Colonic mucosa (tissue), 4 donors: Measurements from ENCODE around the gene CYP3A4. TPM values are rescaled to one million over a fixed set of nuclear protein-coding genes. Genes with fewer than 3 reads are reported as not detected.
"Not testable (repeated sequence)": the region's sequence is repeated elsewhere in the genome, so short reads cannot be mapped to it uniquely, and the experiment has no call there.

ENCODE experiments used
- DNase-seq: peaks from one replicate; pipeline ENCODE4 v3.0.0-alpha.2; 2020
- H3K27ac ChIP-seq: fragments of 200-600 bp; one replicate; pipeline ENCODE4 v1.8.0; 2021
- H3K27me3 ChIP-seq: fragments of 200-600 bp; one replicate; pipeline ENCODE4 v1.8.0; 2021
- H3K36me3 ChIP-seq: fragments of 200-600 bp; one replicate; pipeline ENCODE4 v1.8.0; 2021
- H3K4me1 ChIP-seq: fragments of 200-600 bp; one replicate; pipeline ENCODE4 v1.8.0; 2021; ENCODE audit warnings: mild to moderate bottlenecking
- H3K4me3 ChIP-seq: fragments of 200-600 bp; one replicate; pipeline ENCODE4 v1.8.0; 2021
- H3K9ac ChIP-seq, 2 donors: one replicate each; pipeline ENCODE4 v1.7.0; 2013; ENCODE audit warnings: control low read depth in 2 of 2, low read depth in 2 of 2, low read length in 2 of 2
- H3K9me3 ChIP-seq: fragments of 200-600 bp; one replicate; pipeline ENCODE4 v1.8.0; 2021
- CTCF ChIP-seq: fragments of 200-600 bp; IDR thresholded peaks from one replicate; pipeline ENCODE4 v1.8.0; 2022; ENCODE audit warnings: antibody characterized with exemption, mild to moderate bottlenecking
- intact Hi-C: fragments of 100-400 bp; cut with DNase I; formaldehyde crosslinking; loops from one replicate; pipeline ENCODE4 v1.14.1; 2022
- total RNA-seq, 2 donors: library from RNA; stranded (reverse); fragmentation: NEBNext Ultra II Directional in 1 of 2; extraction: Animal tissue kit (Norgen Biotek cat#: 25700) in 1 of 2; gene quantifications; one replicate each; pipeline ENCODE4 v1.2.1, GENCODE V29; 2021
- donor health status: healthy.
- donor health status: DM: no; HTN: no; CAD: no.
- donor health status: DM: no; HTN: no; CAD: no.

Gene CYP3A4
- total RNA-seq, 2 donors from 2014 or later, result 0.67 to 1.4 TPM

DNA sequence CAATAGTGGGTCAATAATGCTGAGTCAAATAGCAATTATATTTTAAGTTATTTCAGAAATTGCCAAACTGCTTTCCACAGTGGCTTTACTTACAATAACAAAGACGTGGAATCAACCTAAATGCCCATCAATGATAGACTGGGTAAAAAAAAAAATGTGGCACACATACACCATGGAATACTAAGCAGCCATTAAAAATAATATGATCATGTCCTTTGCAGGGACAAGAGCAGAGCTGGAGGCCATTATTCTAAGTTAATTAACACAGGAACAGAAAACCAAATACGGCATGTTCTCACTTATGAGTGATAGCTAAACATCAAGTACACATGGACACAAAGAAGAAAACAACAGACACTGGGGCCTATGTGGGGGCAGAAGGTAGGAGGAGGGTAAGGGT is 15.0 kb upstream of the CYP3A4 start:
- intact Hi-C loops, result loop anchor here (10.0 kb wide), 1 partner anchor 114 kb away; no protein-coding TSS in a partner anchor
- Histone ChIP-seq H3K36me3 (no peaks in the 10 kb centered on the region), H3K4me3 (no peak overlapping the region), H3K4me1 (no peaks in the 10 kb centered on the region), H3K27ac (no peak overlapping the region), H3K9me3 (no peaks in the 10 kb centered on the region), H3K9ac (no peak overlapping the region), H3K27me3 (no peaks in the 10 kb centered on the region)
- no peak for DNase-seq
- no peak for TF ChIP-seq CTCF

DNA sequence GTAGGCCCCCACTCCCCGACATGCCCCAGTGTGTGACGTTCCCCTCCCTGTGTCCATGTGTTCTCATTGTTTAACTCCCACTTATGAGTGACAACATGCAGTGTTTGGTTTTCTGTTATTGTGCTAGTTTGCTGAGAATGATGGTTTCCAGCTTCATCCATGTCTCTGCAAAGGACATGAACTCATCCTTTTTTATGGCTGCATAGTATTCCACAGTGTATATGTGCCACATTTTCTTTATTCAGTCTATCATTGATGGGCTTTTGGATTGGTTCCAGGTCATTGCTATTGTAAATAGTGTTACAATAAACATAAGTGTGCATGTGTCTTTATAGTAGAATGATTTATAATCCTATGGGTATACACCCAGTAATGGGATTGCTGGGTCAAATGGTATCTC is 11.9 kb upstream of the CYP3A4 start:
- not testable (repeated sequence) for DNase-seq

DNA sequence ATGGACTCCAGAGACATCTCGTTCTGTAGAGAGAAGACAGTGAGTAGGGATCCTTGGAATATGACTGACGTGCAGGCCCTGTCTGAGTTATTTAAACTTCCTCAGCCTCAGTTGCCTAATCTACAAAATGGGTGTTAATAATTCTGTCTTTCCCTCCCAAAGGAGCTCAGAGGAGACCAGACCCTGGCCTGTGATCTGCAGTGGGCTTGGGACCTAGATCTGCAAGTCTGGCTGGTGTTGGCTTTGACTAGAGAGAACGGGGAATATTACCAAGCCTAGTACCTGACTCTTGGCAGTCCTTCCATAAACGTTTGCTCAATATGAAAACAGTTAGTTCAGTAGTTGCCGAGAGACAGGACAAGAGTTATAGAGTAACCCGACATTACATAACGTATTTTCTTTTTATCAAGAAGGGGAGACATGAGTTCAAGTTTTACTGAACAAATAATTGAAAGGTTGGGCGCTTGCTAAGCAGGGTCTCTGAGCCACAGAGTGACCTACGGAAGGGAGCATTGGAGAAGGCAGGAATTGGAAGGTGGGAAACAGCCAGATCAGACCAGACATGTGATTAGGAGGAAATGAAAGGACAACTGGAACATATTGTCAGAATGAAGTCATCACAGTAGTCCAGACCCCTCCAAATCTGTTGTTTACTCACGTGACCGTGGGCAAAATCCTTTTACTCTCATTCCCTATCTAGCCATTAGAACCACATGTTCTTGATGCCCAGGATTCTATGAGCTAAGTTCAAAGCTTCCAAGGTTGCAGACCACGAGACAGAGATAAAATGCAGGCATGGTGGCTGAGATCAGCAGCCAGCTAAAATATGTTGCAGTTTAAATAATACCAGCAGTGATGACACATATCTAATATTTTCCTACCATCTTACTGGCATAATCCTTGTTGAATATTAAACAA is 10.9 kb upstream of the CYP3A4 start:
- no peak for TF ChIP-seq CTCF
- Histone ChIP-seq H3K36me3 (no peaks in the 10 kb centered on the region), H3K27me3 (no peaks in the 10 kb centered on the region), H3K9ac (no peak overlapping the region), H3K4me3 (no peak overlapping the region), H3K4me1 (no peaks in the 10 kb centered on the region), H3K9me3 (no peaks in the 10 kb centered on the region), H3K27ac (no peak overlapping the region)
- DNase-seq, result no peak
- intact Hi-C loops, result loop anchor here (10.0 kb wide), 1 partner anchor 110 kb away; no protein-coding TSS in a partner anchor

More for the DNA sequence above, 11.9 kb upstream of the CYP3A4 start:
- intact Hi-C loops, result loop anchor here (10.0 kb wide), 1 partner anchor 111 kb away; no protein-coding TSS in a partner anchor
- H3K4me3 ChIP-seq, H3K36me3 ChIP-seq, H3K9ac ChIP-seq, H3K27ac ChIP-seq, H3K27me3 ChIP-seq, H3K9me3 ChIP-seq, H3K4me1 ChIP-seq: not testable (repeated sequence)

DNA sequence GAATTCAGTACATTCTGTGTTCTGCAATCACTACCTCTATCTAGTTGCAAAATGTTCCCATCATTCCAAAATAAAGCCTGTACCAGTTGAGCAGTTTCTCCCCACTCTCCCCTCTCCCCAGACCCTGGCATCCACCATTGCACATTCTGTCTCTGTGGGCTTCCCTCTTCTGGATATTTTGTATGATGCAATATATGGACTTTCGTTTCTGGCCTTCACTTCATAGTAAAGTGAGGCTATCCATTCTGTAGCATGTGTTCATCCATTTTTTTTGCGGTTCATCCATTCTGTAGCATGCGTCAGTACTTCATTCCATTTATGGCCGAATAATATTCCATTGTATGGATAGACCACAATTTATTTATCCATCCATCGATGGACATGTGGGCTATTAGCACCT is 9.5 kb upstream of the CYP3A4 start:
- Histone ChIP-seq H3K27ac (no peak overlapping the region), H3K9ac (no peak overlapping the region), H3K4me1 (no peaks in the 10 kb centered on the region), H3K36me3 (no peaks in the 10 kb centered on the region), H3K9me3 (no peaks in the 10 kb centered on the region), H3K27me3 (no peaks in the 10 kb centered on the region), H3K4me3 (no peak overlapping the region)
- TF ChIP-seq CTCF, result no peak
- intact Hi-C loops, result loop anchor here (10.0 kb wide), 1 partner anchor 109 kb away; no protein-coding TSS in a partner anchor
- DNase-seq, result no peak

GRCh38 chr7:99792967-99793366 is 9.0 kb upstream of the CYP3A4 start:
- no peak for TF ChIP-seq CTCF
- H3K36me3 ChIP-seq, result no peaks in the 10 kb centered on the region
- H3K27me3 ChIP-seq, result no peaks in the 10 kb centered on the region
- no peaks in the 10 kb centered on the region for H3K9me3 ChIP-seq
- H3K27ac ChIP-seq, result no peak overlapping the region
- intact Hi-C loops, result loop anchor here (10.0 kb wide), 1 partner anchor 108 kb away; no protein-coding TSS in a partner anchor
- DNase-seq, result no peak
- H3K9ac ChIP-seq, result no peak overlapping the region
- no peak overlapping the region for H3K4me3 ChIP-seq
- no peaks in the 10 kb centered on the region for H3K4me1 ChIP-seq
